GM21723 (cell line): Measurements from ENCODE around the gene DOLPP1.

Experiments used
- ATAC-seq: cut with Tn5 transposase; IDR thresholded peaks from one replicate; pipeline ENCODE4 v1.9.1; 2021; ENCODE audit warnings: mild to moderate bottlenecking, moderate library complexity; ENCODE audit not compliant: unreplicated experiment

Gene DOLPP1

DNA sequence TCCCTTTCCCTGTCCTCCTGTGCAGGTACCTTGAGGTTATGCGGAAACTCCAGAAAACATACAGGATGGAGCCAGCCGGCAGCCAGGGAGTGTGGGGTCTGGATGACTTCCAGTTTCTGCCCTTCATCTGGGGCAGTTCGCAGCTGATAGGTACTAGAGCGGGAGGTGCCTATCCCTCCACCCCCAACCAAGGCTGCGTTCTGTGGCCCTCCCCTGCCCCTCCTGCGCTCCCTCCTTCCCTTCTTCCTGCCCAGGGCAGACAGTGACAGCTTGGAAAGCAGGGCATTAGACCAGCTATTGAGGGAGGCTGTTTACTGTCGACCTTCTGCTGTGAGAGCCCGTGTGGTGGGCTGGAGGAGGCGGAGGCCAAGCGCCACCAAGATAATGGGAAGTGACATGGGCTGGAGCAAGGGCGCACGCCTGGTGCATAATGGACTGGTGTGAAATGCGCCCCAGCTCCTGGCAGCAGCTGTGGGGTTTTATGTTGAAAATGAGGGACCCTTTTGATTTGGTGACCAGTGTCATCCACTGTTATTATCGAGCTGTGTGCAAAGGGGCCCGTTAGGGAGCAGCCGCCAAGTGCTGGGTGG, 55.6 kb downstream of the DOLPP1 start:
- ATAC-seq, result no peak

DNA sequence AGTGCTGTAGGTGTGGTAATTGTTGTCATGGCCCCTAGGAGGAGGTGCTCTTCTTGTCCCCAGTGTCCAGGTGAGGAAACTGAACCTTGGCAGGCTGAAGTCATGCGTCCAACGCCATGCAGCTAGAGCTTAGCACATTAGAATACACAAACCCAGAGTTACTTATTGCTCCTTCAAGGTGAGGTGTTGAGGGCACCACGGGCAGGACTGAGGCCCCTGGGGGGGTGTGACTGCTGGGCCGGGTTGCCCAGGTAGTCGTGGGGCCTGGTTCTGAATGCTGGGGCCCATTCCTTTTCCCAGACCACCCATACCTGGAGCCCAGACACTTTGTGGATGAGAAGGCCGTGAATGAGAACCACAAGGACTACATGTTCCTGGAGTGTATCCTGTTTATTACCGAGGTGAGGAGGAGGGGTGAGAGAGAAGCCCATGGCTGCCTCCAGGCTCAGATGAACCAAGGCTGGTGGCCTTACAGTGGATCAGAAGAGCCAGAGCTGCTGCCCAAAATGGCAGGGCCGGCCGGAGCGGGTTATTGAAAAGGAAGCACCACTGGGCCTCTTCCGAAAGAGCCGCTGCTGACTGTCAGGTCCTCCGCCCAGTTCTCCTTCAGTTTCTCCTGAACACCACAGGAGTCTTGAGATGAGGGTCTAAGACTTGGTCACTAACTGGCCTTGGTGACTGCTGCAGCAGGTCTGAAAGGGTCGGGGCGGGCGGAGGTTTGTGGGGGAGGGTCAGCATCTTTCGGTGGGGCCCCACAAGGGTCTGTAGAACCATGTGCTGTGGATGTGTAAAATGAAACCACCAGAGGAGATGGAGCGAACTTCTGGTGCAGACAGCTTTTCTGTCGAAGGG, 56.6 kb downstream of the DOLPP1 start:
- no peak for ATAC-seq

DNA sequence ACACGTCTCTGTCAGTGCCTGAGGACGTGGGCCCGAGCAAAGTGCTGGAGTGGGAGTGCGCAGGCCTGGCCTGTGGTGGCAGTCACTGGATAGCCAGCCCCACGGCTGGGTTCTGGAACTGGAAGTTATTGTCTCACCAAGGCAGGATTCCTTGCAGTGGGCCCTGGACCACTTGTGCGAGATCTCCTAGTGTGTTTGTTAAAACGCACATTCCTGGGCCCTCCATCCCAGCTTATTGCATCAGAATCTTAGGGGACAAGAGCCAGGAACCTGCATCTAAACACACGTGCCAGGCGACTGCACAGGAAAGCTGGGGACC, 57.2 kb downstream of the DOLPP1 start:
- ATAC-seq, result no peak

DNA sequence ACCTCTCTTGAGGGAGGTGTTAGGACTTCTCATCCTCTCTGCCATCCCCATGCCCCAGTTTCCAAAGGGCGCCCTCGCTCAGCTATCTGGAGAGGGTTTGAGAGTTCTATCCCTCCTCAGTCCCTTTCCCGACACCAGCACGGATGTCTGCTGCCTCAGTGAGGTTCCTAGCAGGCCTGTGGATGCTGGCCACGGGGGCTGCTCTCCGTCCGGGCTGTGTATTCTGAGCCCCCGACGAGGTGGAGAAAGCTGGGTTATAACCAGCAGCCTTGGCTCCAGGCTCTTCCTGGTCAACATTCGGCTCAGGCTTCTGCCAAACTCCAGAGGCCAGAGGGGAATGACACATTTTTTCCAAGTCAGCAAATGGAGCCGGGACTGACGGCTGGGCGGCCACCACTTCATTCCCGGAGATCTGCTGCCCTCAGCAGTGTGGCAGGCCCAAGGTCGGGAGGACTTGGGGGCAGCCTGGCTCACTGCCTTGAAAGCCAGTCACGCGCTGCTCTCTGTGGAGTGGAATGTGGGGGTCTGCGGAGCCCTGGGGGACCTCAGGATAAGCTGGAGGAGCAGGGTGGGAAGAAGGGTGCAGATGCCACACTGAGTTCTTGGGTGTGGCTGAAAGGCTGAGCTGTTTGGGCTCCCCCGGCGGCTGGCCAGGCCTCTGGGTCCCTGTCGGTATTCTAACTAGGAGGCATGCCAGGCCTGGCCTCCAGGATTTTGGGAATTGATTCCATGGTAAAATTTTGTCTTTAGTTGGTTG, 57.7 kb downstream of the DOLPP1 start:
- ATAC-seq, result no peak

DNA sequence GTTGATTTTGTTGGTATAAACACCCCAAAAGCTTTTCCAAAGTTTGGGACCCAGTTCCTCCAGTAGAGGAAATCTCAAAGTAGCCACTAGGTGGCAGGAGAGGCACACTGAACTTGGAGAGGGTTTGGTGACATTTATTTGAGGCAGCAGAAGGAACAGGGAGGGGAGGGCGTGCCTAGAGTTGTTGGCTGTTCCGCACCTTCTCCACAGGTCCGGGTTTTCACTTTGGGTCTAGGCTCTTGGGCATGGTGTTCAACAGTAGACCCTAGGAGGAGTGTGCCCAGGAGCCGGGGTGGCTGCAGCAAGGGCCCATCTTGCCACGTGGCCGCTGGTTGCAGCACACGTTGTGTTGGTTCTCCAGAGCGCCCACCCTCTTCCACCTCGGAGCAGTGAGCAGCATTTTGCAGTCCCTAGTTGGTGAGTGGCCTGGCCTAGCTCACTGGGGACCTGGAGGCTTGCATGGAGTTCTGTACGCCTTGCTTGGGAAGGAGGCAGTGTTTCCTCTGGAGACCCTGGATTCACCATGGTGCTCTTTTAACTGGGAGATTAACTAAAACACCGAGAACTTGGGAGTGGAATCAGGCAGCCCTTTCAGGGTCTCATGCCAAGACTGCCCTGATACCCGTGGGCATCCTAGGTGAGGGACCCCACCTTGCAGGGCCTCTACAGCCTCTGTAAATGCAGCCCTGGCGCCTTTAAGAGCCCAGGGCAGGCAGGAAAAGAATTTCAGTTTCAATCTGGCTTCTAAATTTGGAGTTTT, 58.5 kb downstream of the DOLPP1 start:
- ATAC-seq, result peak; percentile 42

DNA sequence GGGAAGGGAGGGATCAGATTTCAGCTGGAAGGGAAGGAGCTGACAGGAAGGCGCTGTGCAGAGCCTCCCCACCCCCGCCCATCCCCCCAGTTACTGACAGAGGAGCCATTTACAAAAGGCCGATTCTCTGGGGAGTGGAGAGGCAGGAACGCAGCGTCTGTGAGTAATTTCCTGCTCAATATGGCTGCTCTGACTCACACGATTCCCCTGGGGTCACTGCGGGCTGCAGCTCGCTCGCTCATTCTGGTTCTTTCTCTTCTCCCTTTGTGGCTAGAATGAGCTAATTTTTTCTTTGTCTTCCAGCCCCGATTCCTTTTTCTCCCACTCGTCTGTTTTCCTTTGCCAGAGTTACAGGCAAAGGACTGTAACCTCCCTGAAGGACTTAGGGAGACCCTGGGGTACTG, 59.1 kb downstream of the DOLPP1 start:
- ATAC-seq, result peak; percentile 68
